NCI-H2227 treated with DMSO at 0.1 percent for 48 hours (cell line): ENCODE measurements around the gene MED31.
A peak's percentile ranks its signal among the peaks of the same experiment; 100 is the strongest.
"Not testable (repeated sequence)": the region's sequence is repeated elsewhere in the genome, so short reads cannot be mapped to it uniquely, and the experiment has no call there.

Source experiments
- DNase-seq: peaks from one replicate; lab custom pipeline; 2025; lab: John Stamatoyannopoulos, UW

Gene MED31

GRCh38 chr17:6655732-6656361 lies 4.4 kb upstream of the MED31 start:
- DNase-seq: not testable (repeated sequence)

GRCh38 chr17:6654841-6655731 lies 3.7 kb upstream of the MED31 start:
- peak; percentile 47 for DNase-seq

- DNase-seq: peak; percentile 11
Observed at GRCh38 chr17:6651919-6652452, 581 bp upstream of the MED31 start.

GRCh38 chr17:6648181-6648580 lies 3.2 kb downstream of the MED31 start:
- no peak for DNase-seq

GRCh38 chr17:6643451-6644125 lies 7.8 kb downstream of the MED31 start:
- no peak for DNase-seq

GRCh38 chr17:6642592-6642991 lies 8.8 kb downstream of the MED31 start:
- no peak for DNase-seq

GRCh38 chr17:6641247-6641863 lies 10.1 kb downstream of the MED31 start:
- DNase-seq: no peak

GRCh38 chr17:6640536-6641246 lies 10.7 kb downstream of the MED31 start, which contains the start of the genes KIAA0753 and TXNDC17:
KIAA0753 (minus strand) TSS chr17:6640711; CDS start chr17:6635103, 5,608 bp downstream.
TXNDC17 (plus strand) TSS chr17:6641060; CDS start chr17:6641083, 23 bp downstream.
- peak; percentile 95 for DNase-seq

GRCh38 chr17:6639586-6640535 lies 11.5 kb downstream of the MED31 start:
- DNase-seq: peak; percentile 37

GRCh38 chr17:6639014-6639585 lies 12.3 kb downstream of the MED31 start:
- no peak for DNase-seq

- no peak for DNase-seq
Observed at GRCh38 chr17:6638046-6638908, 13.1 kb downstream of the MED31 start.

GRCh38 chr17:6637458-6637840 lies 14.0 kb downstream of the MED31 start:
- DNase-seq: no peak

- no peak for DNase-seq
Observed at GRCh38 chr17:6636616-6637457, 14.6 kb downstream of the MED31 start.

GRCh38 chr17:6636105-6636504 lies 15.3 kb downstream of the MED31 start:
- DNase-seq: no peak

- no peak for DNase-seq
Observed at GRCh38 chr17:6633263-6633662, 18.1 kb downstream of the MED31 start.

GRCh38 chr17:6632530-6632929 lies 18.9 kb downstream of the MED31 start:
- DNase-seq: no peak

GRCh38 chr17:6630390-6630789 lies 21.0 kb downstream of the MED31 start:
- DNase-seq: no peak

GRCh38 chr17:6627019-6627418 lies 24.4 kb downstream of the MED31 start:
- DNase-seq: no peak
